ENCODE results near the gene GLB1L2.
A peak's percentile ranks its signal among the peaks of the same experiment; 100 is the strongest.
"Not testable (repeated sequence)": the region's sequence is repeated elsewhere in the genome, so short reads cannot be mapped to it uniquely, and the experiment has no call there.

The GLB1L2 gene

GRCh38 chr11:134331354-134332188, at the start of gene GLB1L2:
Gene GLB1L2 (plus strand): TSS chr11:134331988. CDS start chr11:134332062, 74 bp downstream.
- peak; percentile 94 for DNase-seq

GRCh38 chr11:134282121-134283045, 49.4 kb upstream of the GLB1L2 start:
- DNase-seq = no peak

GRCh38 chr11:134283461-134284230, 48.1 kb upstream of the GLB1L2 start:
- DNase-seq = no peak

- DNase-seq = not testable (repeated sequence)
These were observed 47.4 kb upstream of the GLB1L2 start for GRCh38 chr11:134284349-134284748.

GRCh38 chr11:134287561-134287960, 44.2 kb upstream of the GLB1L2 start:
- DNase-seq = no peak

GRCh38 chr11:134288486-134288885, 43.3 kb upstream of the GLB1L2 start:
- no peak for DNase-seq

GRCh38 chr11:134289167-134289566, 42.6 kb upstream of the GLB1L2 start:
- no peak for DNase-seq

GRCh38 chr11:134289789-134290188, 42.0 kb upstream of the GLB1L2 start:
- DNase-seq = no peak

- DNase-seq = no peak
These were observed 41.1 kb upstream of the GLB1L2 start for GRCh38 chr11:134290646-134291045.

GRCh38 chr11:134291196-134291595, 40.6 kb upstream of the GLB1L2 start:
- no peak for DNase-seq

GRCh38 chr11:134292661-134293060, 39.1 kb upstream of the GLB1L2 start:
- DNase-seq = no peak

- DNase-seq = no peak
These were observed 38.4 kb upstream of the GLB1L2 start for GRCh38 chr11:134293119-134294113.

GRCh38 chr11:134294664-134295063, 37.1 kb upstream of the GLB1L2 start:
- no peak for DNase-seq

- DNase-seq = no peak
These were observed 19.6 kb upstream of the GLB1L2 start for GRCh38 chr11:134312223-134312622.

- no peak for DNase-seq
These were observed 19.0 kb upstream of the GLB1L2 start for GRCh38 chr11:134312807-134313206.

- no peak for DNase-seq
These were observed 18.4 kb upstream of the GLB1L2 start for GRCh38 chr11:134313379-134313778.

GRCh38 chr11:134313821-134314607, 17.8 kb upstream of the GLB1L2 start:
- DNase-seq = no peak

- DNase-seq = no peak
These were observed 14.7 kb upstream of the GLB1L2 start for GRCh38 chr11:134317103-134317502.

- DNase-seq = not testable (repeated sequence)
These were observed 10.4 kb upstream of the GLB1L2 start for GRCh38 chr11:134321373-134321772.

GRCh38 chr11:134322553-134322952, 9.2 kb upstream of the GLB1L2 start:
- DNase-seq = no peak

GRCh38 chr11:134328433-134328832, 3.4 kb upstream of the GLB1L2 start:
- no peak for DNase-seq

Data from NCI-H526 treated with DMSO at 0.1 percent for 48 hours (cell line).